Neutrophil (primary cell): Measurements from ENCODE around the gene GUCD1.

Experiments
- H3K27ac ChIP-seq: fragments of 200-600 bp; sonication (generic); 2 replicates; pipeline ENCODE4 v1.5.1; 2016; ENCODE audit warnings: mild to moderate bottlenecking, moderate library complexity
- H3K27me3 ChIP-seq: fragments of 200-600 bp; sonication (generic); 2 replicates; pipeline ENCODE4 v1.6.0; 2016; ENCODE audit warnings: mild to moderate bottlenecking
- H3K36me3 ChIP-seq: fragments of 200-600 bp; sonication (generic); 2 replicates; pipeline ENCODE4 v1.5.1; 2017
- H3K4me1 ChIP-seq, 2 experiments: fragments of 200-600 bp in 1 of 2; sonication (generic) in 1 of 2; 1 replicate in 1 of 2; 2 replicates in 1 of 2; pipeline versions ENCODE4 v1.5.1 to v1.6.1; 2013 to 2016; ENCODE audit warnings: low read depth in 1 of 2, low read length in 1 of 2, mild to moderate bottlenecking in 1 of 2, moderate library complexity in 1 of 2; ENCODE audit not compliant: control insufficient read depth in 1 of 2, insufficient read depth in 1 of 2
- H3K4me3 ChIP-seq, 2 experiments: fragments of 200-600 bp in 1 of 2; sonication (generic) in 1 of 2; 1 replicate in 1 of 2; 2 replicates in 1 of 2; pipeline ENCODE4 v1.5.1; 2013 to 2016; ENCODE audit warnings: low read depth in 1 of 2, low read length in 1 of 2, mild to moderate bottlenecking in 1 of 2, moderate library complexity in 1 of 2
- H3K9me3 ChIP-seq: fragments of 200-600 bp; sonication (generic); 2 replicates; pipeline ENCODE4 v1.5.1; 2016
- TF ChIP-seq, protein P1 (sequence below): fragments of 200-600 bp; sonication (generic); IDR thresholded peaks from 2 replicates; pipeline ENCODE4 v1.5.1; 2016; ENCODE audit warnings: antibody characterized with exemption

The GUCD1 gene

DNA sequence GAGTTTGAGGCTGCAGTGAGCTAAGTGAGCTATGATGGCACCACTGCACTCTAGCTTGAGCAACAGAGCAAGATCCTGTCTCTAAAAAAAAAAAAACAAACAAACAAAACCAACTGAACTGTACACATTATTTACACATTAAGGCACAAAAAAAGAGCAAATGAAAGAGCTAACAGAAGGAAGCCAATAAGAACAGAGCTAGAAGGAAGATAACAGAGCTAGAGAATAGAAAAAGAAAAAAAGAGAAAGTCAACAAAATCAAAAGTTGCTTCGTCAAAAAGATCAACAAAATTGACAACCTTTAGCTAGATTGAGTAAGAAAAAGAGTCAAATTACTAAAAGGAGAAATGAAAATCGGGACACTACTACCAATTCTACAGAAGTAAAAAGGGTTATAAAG, 25.0 kb downstream of the GUCD1 start:
- Histone ChIP-seq H3K27ac (no peak overlapping the region), H3K27me3 (no peaks in the 10 kb centered on the region), H3K36me3 (peaks cover 22% of the 10 kb centered on the region), H3K4me1 (peaks cover 0 to 8% of the 10 kb centered on the region in 2 experiments), H3K4me3 (no peak overlapping the region), H3K9me3 (no peaks in the 10 kb centered on the region)
- TF ChIP-seq, protein P1, sequence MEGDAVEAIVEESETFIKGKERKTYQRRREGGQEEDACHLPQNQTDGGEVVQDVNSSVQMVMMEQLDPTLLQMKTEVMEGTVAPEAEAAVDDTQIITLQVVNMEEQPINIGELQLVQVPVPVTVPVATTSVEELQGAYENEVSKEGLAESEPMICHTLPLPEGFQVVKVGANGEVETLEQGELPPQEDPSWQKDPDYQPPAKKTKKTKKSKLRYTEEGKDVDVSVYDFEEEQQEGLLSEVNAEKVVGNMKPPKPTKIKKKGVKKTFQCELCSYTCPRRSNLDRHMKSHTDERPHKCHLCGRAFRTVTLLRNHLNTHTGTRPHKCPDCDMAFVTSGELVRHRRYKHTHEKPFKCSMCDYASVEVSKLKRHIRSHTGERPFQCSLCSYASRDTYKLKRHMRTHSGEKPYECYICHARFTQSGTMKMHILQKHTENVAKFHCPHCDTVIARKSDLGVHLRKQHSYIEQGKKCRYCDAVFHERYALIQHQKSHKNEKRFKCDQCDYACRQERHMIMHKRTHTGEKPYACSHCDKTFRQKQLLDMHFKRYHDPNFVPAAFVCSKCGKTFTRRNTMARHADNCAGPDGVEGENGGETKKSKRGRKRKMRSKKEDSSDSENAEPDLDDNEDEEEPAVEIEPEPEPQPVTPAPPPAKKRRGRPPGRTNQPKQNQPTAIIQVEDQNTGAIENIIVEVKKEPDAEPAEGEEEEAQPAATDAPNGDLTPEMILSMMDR, result no peak

DNA sequence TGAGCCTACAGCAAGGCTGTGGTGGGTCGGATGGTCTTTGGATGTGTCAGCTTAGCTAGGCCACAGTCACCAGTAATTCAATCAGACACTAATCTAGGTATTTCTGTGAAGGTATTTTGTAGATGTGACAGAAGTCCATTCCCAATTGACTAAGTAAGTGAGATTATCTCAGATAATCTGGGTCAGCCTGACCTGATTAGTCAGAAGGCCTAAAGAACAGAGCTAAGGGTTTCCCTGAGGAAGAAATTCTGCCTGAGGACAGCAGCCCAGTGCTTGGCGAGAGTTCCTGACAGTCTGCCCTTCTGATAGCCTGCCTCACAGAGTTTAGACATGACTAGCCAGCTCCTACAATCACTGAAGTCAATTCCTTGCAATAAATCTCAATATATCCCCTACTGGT, 28.7 kb downstream of the GUCD1 start:
- Histone ChIP-seq H3K27ac (no peak overlapping the region), H3K9me3 (no peaks in the 10 kb centered on the region), H3K4me3 (no peak overlapping the region), H3K4me1 (peaks cover 10 to 20% of the 10 kb centered on the region in 2 experiments), H3K27me3 (no peaks in the 10 kb centered on the region), H3K36me3 (peaks cover 22% of the 10 kb centered on the region)
- TF ChIP-seq, protein P1, result no peak

DNA sequence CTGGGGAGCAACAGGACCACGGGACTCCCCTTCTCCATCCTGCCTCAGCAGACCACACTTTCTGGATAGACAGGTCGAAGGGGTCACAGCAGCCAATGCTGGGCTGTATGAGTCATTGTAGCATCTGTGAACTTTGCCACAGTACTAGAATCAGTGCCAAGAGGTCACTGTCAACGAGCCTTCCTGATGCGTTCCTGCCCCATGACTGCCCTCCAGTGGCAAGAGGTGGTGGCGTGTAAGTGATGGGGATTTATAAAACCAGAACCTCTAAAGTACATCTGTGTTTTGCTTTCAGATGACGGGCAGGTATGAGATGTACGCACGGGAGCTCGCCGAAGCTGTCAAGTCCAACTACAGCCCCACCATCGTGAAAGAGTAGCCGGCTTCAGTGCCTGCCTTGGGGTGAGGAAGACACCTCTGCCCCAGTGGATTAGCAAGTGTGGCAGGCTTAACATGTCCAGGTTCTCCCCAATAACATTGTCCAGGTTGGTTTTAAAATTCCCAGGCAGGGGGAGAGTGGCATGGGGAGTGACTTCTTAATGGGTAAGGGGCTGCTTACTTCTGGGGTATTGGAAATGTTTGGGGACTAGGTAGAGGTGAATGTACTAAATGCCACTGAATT, 29.4 kb downstream of the GUCD1 start:
- Histone ChIP-seq H3K9me3 (no peaks in the 10 kb centered on the region), H3K4me1 (peaks cover 16 to 25% of the 10 kb centered on the region in 2 experiments), H3K27me3 (no peaks in the 10 kb centered on the region), H3K27ac (peak overlapping the region; percentile 37), H3K36me3 (peaks cover 22% of the 10 kb centered on the region), H3K4me3 (no peak overlapping the region)
- TF ChIP-seq, protein P1, result peak; percentile 88

DNA sequence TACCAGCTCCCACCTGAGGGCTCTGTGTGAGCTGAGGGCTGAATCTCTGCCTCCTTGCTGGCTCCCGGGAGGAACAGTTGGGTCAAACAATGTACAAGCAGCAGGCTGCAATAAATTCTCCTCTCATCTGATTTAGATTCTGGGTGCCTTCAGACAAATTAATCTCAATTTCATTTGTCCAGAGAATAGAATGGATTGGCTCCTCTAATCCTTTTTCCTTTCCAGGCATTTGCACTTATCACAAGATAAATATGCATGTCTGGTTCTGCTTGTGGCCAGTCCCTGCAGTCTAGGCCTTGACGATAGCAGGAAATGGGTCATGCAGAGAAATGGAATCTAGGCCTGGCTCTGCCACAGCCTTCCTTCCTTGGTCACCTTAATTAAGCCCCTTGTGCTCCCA, 31.1 kb downstream of the GUCD1 start:
- Histone ChIP-seq H3K9me3 (no peaks in the 10 kb centered on the region), H3K27ac (no peak overlapping the region), H3K36me3 (peaks cover 22% of the 10 kb centered on the region), H3K4me1 (peaks cover 33 to 42% of the 10 kb centered on the region in 2 experiments), H3K4me3 (no peak overlapping the region), H3K27me3 (no peaks in the 10 kb centered on the region)
- TF ChIP-seq, protein P1, result no peak

DNA sequence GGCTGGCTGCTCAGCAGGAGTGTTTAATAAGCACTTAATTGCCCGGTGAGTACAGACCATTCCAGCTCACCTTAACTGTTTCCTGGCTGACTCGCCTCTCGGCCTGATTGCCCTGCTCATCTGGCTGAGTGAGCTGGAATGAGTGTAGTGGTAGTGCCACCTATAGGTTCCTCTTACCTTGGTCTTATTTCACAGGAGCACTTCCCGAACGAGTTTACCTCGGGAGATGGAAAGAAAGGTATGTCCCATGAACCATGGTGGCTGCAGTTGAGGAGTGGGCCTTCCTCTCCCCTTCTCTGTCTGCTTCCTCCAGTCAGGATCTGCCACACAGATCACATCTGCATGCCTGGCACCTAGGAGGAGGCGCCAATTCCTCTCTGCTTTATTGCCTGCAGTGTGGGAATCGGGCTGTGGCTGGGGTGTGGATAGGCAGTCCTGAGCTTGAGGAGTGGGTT, 33.1 kb downstream of the GUCD1 start:
- Histone ChIP-seq H3K36me3 (peaks cover 9% of the 10 kb centered on the region), H3K27ac (peak overlapping the region; percentile 26), H3K9me3 (no peaks in the 10 kb centered on the region), H3K4me1 (peaks cover 51 to 61% of the 10 kb centered on the region in 2 experiments), H3K27me3 (no peaks in the 10 kb centered on the region), H3K4me3 (peak overlapping the region; percentile 3 to 25)
- TF ChIP-seq, protein P1, result peak; percentile 66
